ENCODE measurements around the gene DDX60. TPM values are rescaled to one million over a fixed set of nuclear protein-coding genes. Genes with fewer than 3 reads are reported as not detected.
"Not testable (repeated sequence)": the region's sequence is repeated elsewhere in the genome, so short reads cannot be mapped to it uniquely, and the experiment has no call there.

The DDX60 gene
- total RNA-seq, 1 experiment from 2014 or later = 4.7 TPM

GRCh38 chr4:168337550-168337940 is 19.0 kb upstream of the DDX60 start:
- TF ChIP-seq CTCF (IDR thresholded peaks at IDR 0.05; ENCODE audit: unreplicated experiment) = no peak
- Mint-ChIP-seq H3K27me3 (ENCODE audit: insufficient read depth, unreplicated experiment) (no peaks in the 10 kb centered on the region), H3K9me3 (ENCODE audit: unreplicated experiment) (no peaks in the 10 kb centered on the region), H3K4me3 (ENCODE audit: unreplicated experiment) (no peak overlapping the region), H3K4me1 (ENCODE audit: insufficient read depth, unreplicated experiment) (no peaks in the 10 kb centered on the region), H3K36me3 (ENCODE audit: insufficient read depth, unreplicated experiment) (no peaks in the 10 kb centered on the region), H3K27ac (ENCODE audit: low read depth, unreplicated experiment) (no peak overlapping the region)
- CTCF ChIA-PET = interaction anchor here (0.7 kb wide), 1 partner anchor 562 kb away, joined by 4 read pairs; no protein-coding TSS in a partner anchor
- POLR2A ChIA-PET = interaction anchor here (0.8 kb wide), 1 partner anchor 12 kb away, joined by 3 read pairs; no protein-coding TSS in a partner anchor
- no peak for DNase-seq (ENCODE audit: unreplicated experiment)
- BruUV-seq (replicated peaks) = no TSS peak
- intact Hi-C loops (cut with micrococcal nuclease) = no loop called here

GRCh38 chr4:168336837-168337549 is 18.4 kb upstream of the DDX60 start:
- no peaks in the 10 kb centered on the region for H3K27me3 Mint-ChIP-seq (ENCODE audit: insufficient read depth, unreplicated experiment)
- no peak for TF ChIP-seq CTCF (IDR thresholded peaks at IDR 0.05; ENCODE audit: unreplicated experiment)
- no peak for DNase-seq (ENCODE audit: unreplicated experiment)
- no TSS peak for BruUV-seq (replicated peaks)
- no peak overlapping the region for H3K4me3 Mint-ChIP-seq (ENCODE audit: unreplicated experiment)
- no peaks in the 10 kb centered on the region for H3K36me3 Mint-ChIP-seq (ENCODE audit: insufficient read depth, unreplicated experiment)
- H3K9me3 Mint-ChIP-seq (ENCODE audit: unreplicated experiment) = no peaks in the 10 kb centered on the region
- intact Hi-C loops (cut with micrococcal nuclease) = no loop called here
- CTCF ChIA-PET = no interaction called here
- POLR2A ChIA-PET = interaction anchor here (0.8 kb wide), 1 partner anchor 12 kb away, joined by 3 read pairs; no protein-coding TSS in a partner anchor
- no peak overlapping the region for H3K27ac Mint-ChIP-seq (ENCODE audit: low read depth, unreplicated experiment)
- H3K4me1 Mint-ChIP-seq (ENCODE audit: insufficient read depth, unreplicated experiment) = no peaks in the 10 kb centered on the region

- no peak for DNase-seq (ENCODE audit: unreplicated experiment)
- no peak for TF ChIP-seq CTCF (IDR thresholded peaks at IDR 0.05; ENCODE audit: unreplicated experiment)
- Mint-ChIP-seq H3K4me1 (ENCODE audit: insufficient read depth, unreplicated experiment) (no peaks in the 10 kb centered on the region), H3K36me3 (ENCODE audit: insufficient read depth, unreplicated experiment) (no peaks in the 10 kb centered on the region), H3K4me3 (ENCODE audit: unreplicated experiment) (no peak overlapping the region), H3K27ac (ENCODE audit: low read depth, unreplicated experiment) (no peak overlapping the region), H3K9me3 (ENCODE audit: unreplicated experiment) (no peaks in the 10 kb centered on the region), H3K27me3 (ENCODE audit: insufficient read depth, unreplicated experiment) (no peaks in the 10 kb centered on the region)
- CTCF ChIA-PET = no interaction called here
- POLR2A ChIA-PET = no interaction called here
- BruUV-seq (replicated peaks) = no TSS peak
- intact Hi-C loops (cut with micrococcal nuclease) = no loop called here
Measured at GRCh38 chr4:168335621-168336020, 17.1 kb upstream of the DDX60 start.

- DNase-seq (ENCODE audit: unreplicated experiment) = no peak
- no peak overlapping the region for H3K4me3 Mint-ChIP-seq (ENCODE audit: unreplicated experiment)
- no peaks in the 10 kb centered on the region for H3K27me3 Mint-ChIP-seq (ENCODE audit: insufficient read depth, unreplicated experiment)
- no peaks in the 10 kb centered on the region for H3K9me3 Mint-ChIP-seq (ENCODE audit: unreplicated experiment)
- BruUV-seq (replicated peaks) = no TSS peak
- H3K27ac Mint-ChIP-seq (ENCODE audit: low read depth, unreplicated experiment) = no peak overlapping the region
- no peaks in the 10 kb centered on the region for H3K36me3 Mint-ChIP-seq (ENCODE audit: insufficient read depth, unreplicated experiment)
- H3K4me1 Mint-ChIP-seq (ENCODE audit: insufficient read depth, unreplicated experiment) = no peaks in the 10 kb centered on the region
- TF ChIP-seq CTCF (IDR thresholded peaks at IDR 0.05; ENCODE audit: unreplicated experiment) = no peak
- intact Hi-C loops (cut with micrococcal nuclease) = no loop called here
- ChIA-PET CTCF (no interaction called here), POLR2A (no interaction called here)
Measured at GRCh38 chr4:168334053-168334452, 15.5 kb upstream of the DDX60 start.

GRCh38 chr4:168330575-168330974 is 12.0 kb upstream of the DDX60 start:
- H3K9me3 Mint-ChIP-seq (ENCODE audit: unreplicated experiment); H3K4me1 Mint-ChIP-seq (ENCODE audit: insufficient read depth, unreplicated experiment); BruUV-seq (replicated peaks); CTCF ChIA-PET; H3K4me3 Mint-ChIP-seq (ENCODE audit: unreplicated experiment); H3K27me3 Mint-ChIP-seq (ENCODE audit: insufficient read depth, unreplicated experiment); H3K27ac Mint-ChIP-seq (ENCODE audit: low read depth, unreplicated experiment); H3K36me3 Mint-ChIP-seq (ENCODE audit: insufficient read depth, unreplicated experiment); POLR2A ChIA-PET; intact Hi-C loops (cut with micrococcal nuclease); DNase-seq (ENCODE audit: unreplicated experiment): not testable (repeated sequence)
